H9 (cell line): ENCODE results near the gene SLC34A3. TPM values are rescaled to one million over a fixed set of nuclear protein-coding genes. Genes with fewer than 3 reads are reported as not detected.

Source experiments
- DNase-seq: peaks from one replicate; pipeline ENCODE4 v3.0.0-alpha.2; 2017
- H2AFZ ChIP-seq: one replicate; pipeline ENCODE4 v1.6.1; 2013; ENCODE audit warnings: mild to moderate bottlenecking, low read length, control low read depth, moderate library complexity
- H2AK5ac ChIP-seq: 2 replicates; pipeline ENCODE4 v1.6.1; 2013; ENCODE audit warnings: low read length, control low read depth, mixed read lengths; ENCODE audit not compliant: insufficient read length
- H2BK120ac ChIP-seq: one replicate; pipeline ENCODE4 v1.6.1; 2013; ENCODE audit warnings: low read depth, mild to moderate bottlenecking, low read length, control low read depth, inconsistent platforms; ENCODE audit not compliant: poor library complexity, severe bottlenecking
- H2BK12ac ChIP-seq: 2 replicates; pipeline ENCODE4 v1.6.1; 2013; ENCODE audit warnings: low read length, control low read depth, mixed read lengths, low read depth; ENCODE audit not compliant: insufficient read length
- H2BK15ac ChIP-seq: 2 replicates; pipeline ENCODE4 v1.6.1; 2013; ENCODE audit warnings: low read depth, low read length, control low read depth
- H2BK20ac ChIP-seq: one replicate; pipeline ENCODE4 v1.6.1; 2013; ENCODE audit warnings: low read depth, mild to moderate bottlenecking, low read length, control low read depth, inconsistent platforms; ENCODE audit not compliant: poor library complexity, severe bottlenecking
- H2BK5ac ChIP-seq: 2 replicates; pipeline ENCODE4 v1.6.1; 2013; ENCODE audit warnings: low read length, control low read depth, mixed read lengths; ENCODE audit not compliant: insufficient read length
- H3K14ac ChIP-seq: 2 replicates; pipeline ENCODE4 v1.6.1; 2013; ENCODE audit warnings: low read length, control low read depth; ENCODE audit not compliant: insufficient read depth
- H3K18ac ChIP-seq: 2 replicates; pipeline ENCODE4 v1.6.1; 2013; ENCODE audit warnings: low read depth, mild to moderate bottlenecking, mixed read lengths, low read length, control low read depth; ENCODE audit not compliant: insufficient read length
- H3K23ac ChIP-seq: 2 replicates; pipeline ENCODE4 v1.6.1; 2013; ENCODE audit warnings: low read length, control low read depth, mixed read lengths, low read depth; ENCODE audit not compliant: insufficient read length
- H3K23me2 ChIP-seq: 2 replicates; pipeline ENCODE4 v1.6.1; 2013; ENCODE audit warnings: low read depth, mild to moderate bottlenecking, mixed read lengths, low read length, control low read depth; ENCODE audit not compliant: insufficient read length, poor library complexity, severe bottlenecking
- H3K27ac ChIP-seq: 2 replicates; pipeline ENCODE4 v1.5.1; 2013; ENCODE audit warnings: low read length, control low read depth, mixed read lengths, low read depth; ENCODE audit not compliant: insufficient read length
- H3K27me3 ChIP-seq: 2 replicates; pipeline ENCODE4 v1.6.1; 2013; ENCODE audit warnings: low read length, control low read depth, inconsistent platforms; ENCODE audit not compliant: insufficient read depth
- H3K4ac ChIP-seq: 2 replicates; pipeline ENCODE4 v1.6.1; 2013; ENCODE audit warnings: low read depth, mild to moderate bottlenecking, control low read depth, inconsistent platforms, low read length, moderate library complexity
- H3K4me1 ChIP-seq: 2 replicates; pipeline ENCODE4 v1.6.1; 2013; ENCODE audit warnings: low read length, control low read depth, inconsistent platforms; ENCODE audit not compliant: insufficient read depth
- H3K4me2 ChIP-seq: 2 replicates; pipeline ENCODE4 v1.6.1; 2013; ENCODE audit warnings: low read length, control low read depth, mixed read lengths; ENCODE audit not compliant: insufficient read length, insufficient read depth
- H3K56ac ChIP-seq: 2 replicates; pipeline ENCODE4 v1.6.1; 2013; ENCODE audit warnings: low read depth, mild to moderate bottlenecking, mixed read lengths, low read length, control low read depth; ENCODE audit not compliant: insufficient read length
- H3K79me1 ChIP-seq: 2 replicates; pipeline ENCODE4 v1.6.1; 2013; ENCODE audit warnings: low read depth, mild to moderate bottlenecking, moderate library complexity, low read length, control low read depth, inconsistent platforms; ENCODE audit not compliant: insufficient read depth, poor library complexity, severe bottlenecking
- H3K79me2 ChIP-seq: 2 replicates; pipeline ENCODE4 v1.6.1; 2013; ENCODE audit warnings: low read length, control low read depth, inconsistent platforms; ENCODE audit not compliant: insufficient read depth
- H3K9ac ChIP-seq: 2 replicates; pipeline ENCODE4 v1.6.1; 2013; ENCODE audit warnings: low read length, control low read depth, mixed read lengths; ENCODE audit not compliant: insufficient read length; ENCODE audit errors: extremely low read depth
- H3K9me3 ChIP-seq: one replicate; pipeline ENCODE4 v1.6.1; 2013; ENCODE audit warnings: low read depth, low read length, inconsistent platforms; ENCODE audit not compliant: control insufficient read depth
- H3T11ph ChIP-seq: one replicate; pipeline ENCODE4 v1.6.1; 2013; ENCODE audit warnings: mild to moderate bottlenecking, low read length, control low read depth, inconsistent platforms
- H4K20me1 ChIP-seq: one replicate; pipeline ENCODE4 v1.6.1; 2013; ENCODE audit not compliant: control insufficient read depth, insufficient read length, insufficient read depth
- H4K5ac ChIP-seq: 2 replicates; pipeline ENCODE4 v1.6.1; 2013; ENCODE audit warnings: low read depth, mild to moderate bottlenecking, mixed read lengths, low read length, control low read depth; ENCODE audit not compliant: insufficient read length
- H4K8ac ChIP-seq: replicated peaks from 2 replicates; pipeline ENCODE4 v1.6.1; 2013; ENCODE audit warnings: low read length, control low read depth, mixed read lengths, low read depth; ENCODE audit not compliant: insufficient read length
- H4K91ac ChIP-seq: 2 replicates; pipeline ENCODE4 v1.6.1; 2013; ENCODE audit warnings: low read depth, mild to moderate bottlenecking, moderate library complexity, mixed read lengths, low read length, control low read depth; ENCODE audit not compliant: insufficient read length
- H3K27ac Mint-ChIP-seq, 3 experiments: 2 replicates in 2 of 3; 3 replicates in 1 of 3; pipeline ENCODE4 v1.8.0; 2020 to 2021; ENCODE audit warnings: mixed read lengths in 3 of 3, mild to moderate bottlenecking in 1 of 3, moderate library complexity in 1 of 3
- H3K27me3 Mint-ChIP-seq: 2 replicates; pipeline ENCODE4 v1.8.0; 2021; ENCODE audit warnings: low read depth, mild to moderate bottlenecking, moderate library complexity, mixed read lengths
- H3K36me3 Mint-ChIP-seq, 3 experiments: 2 replicates in 2 of 3; 3 replicates in 1 of 3; pipeline ENCODE4 v1.8.0; 2020 to 2021; ENCODE audit warnings: low read depth in 3 of 3, mixed read lengths in 3 of 3; ENCODE audit not compliant: insufficient read depth in 1 of 3
- H3K4me1 Mint-ChIP-seq, 2 experiments: 2 replicates each; pipeline ENCODE4 v1.8.0; 2020; ENCODE audit warnings: mixed read lengths in 2 of 2
- H3K4me3 Mint-ChIP-seq, 2 experiments: 2 replicates in 1 of 2; 3 replicates in 1 of 2; pipeline ENCODE4 v1.8.0; 2020 to 2021; ENCODE audit warnings: mild to moderate bottlenecking in 2 of 2, mixed read lengths in 2 of 2, moderate library complexity in 1 of 2
- H3K9me3 Mint-ChIP-seq, 2 experiments: 2 replicates in 1 of 2; 3 replicates in 1 of 2; pipeline ENCODE4 v1.8.0; 2020; ENCODE audit warnings: mild to moderate bottlenecking in 2 of 2, mixed read lengths in 2 of 2, moderate library complexity in 1 of 2
- CTCF ChIP-seq: fragments of 200-600 bp; sonication (generic); conservative IDR thresholded peaks from 3 replicates; pipeline ENCODE4 v1.8.0; 2021; ENCODE audit warnings: antibody characterized with exemption, mild to moderate bottlenecking
- WGBS: extraction: QIAGEN DNeasy Blood & Tissue Kit; methylation state at CpG from one replicate; pipeline ENCODE4 v1.1.7; 2013; ENCODE audit warnings: missing lambda C conversion rate, low lambda C conversion rate, mixed read lengths; ENCODE audit not compliant: insufficient read length; ENCODE audit errors: extremely low coverage; 5-methylcytosine and 5-hydroxymethylcytosine counted together
- total RNA-seq: library from RNA; stranded (reverse); gene quantifications from 2 replicates; pipeline ENCODE4 v1.2.1, GENCODE V29; 2021

SLC34A3 gene
- total RNA-seq, 1 experiment from 2014 or later: not detected

GRCh38 chr9:137228968-137229896, 1.5 kb upstream of the SLC34A3 start:
- H3K4me2 ChIP-seq: no peak overlapping the region
- no peak overlapping the region for H3K14ac ChIP-seq
- no peak overlapping the region for H4K5ac ChIP-seq
- WGBS: no CpG with 5 or more reads among the region's 27 CpGs
- H3K23ac ChIP-seq: no peak overlapping the region
- H3K9ac ChIP-seq: no peak overlapping the region
- no peak overlapping the region for H2BK5ac ChIP-seq
- no peak overlapping the region for H2BK120ac ChIP-seq
- no peak overlapping the region for H3K4ac ChIP-seq
- Mint-ChIP-seq H3K27me3 (no peaks in the 10 kb centered on the region; the same call in 1 of the 2 replicates), H3K4me3 (no peak overlapping the region), H3K27ac (no peak overlapping the region), H3K36me3 (no peaks in the 10 kb centered on the region), H3K4me1 (peaks cover 2 to 3% of the 10 kb centered on the region in 2 experiments), H3K9me3 (no peaks in the 10 kb centered on the region)
- H2AK5ac ChIP-seq: no peak overlapping the region
- no peak overlapping the region for H2BK12ac ChIP-seq
- H3K18ac ChIP-seq: no peak overlapping the region
- DNase-seq: no peak
- no peaks in the 10 kb centered on the region for H4K20me1 ChIP-seq
- H2BK15ac ChIP-seq: no peak overlapping the region
- no peak for TF ChIP-seq CTCF
- H3T11ph ChIP-seq: no peak overlapping the region
- H3K79me2 ChIP-seq: no peaks in the 10 kb centered on the region
- no peaks in the 10 kb centered on the region for H3K79me1 ChIP-seq
- H4K91ac ChIP-seq: no peak overlapping the region
- H3K23me2 ChIP-seq: peaks cover 4% of the 10 kb centered on the region
- no peak overlapping the region for H3K27ac ChIP-seq
- no peaks in the 10 kb centered on the region for H3K4me1 ChIP-seq
- H4K8ac ChIP-seq: no peak overlapping the region
- no peak overlapping the region for H2BK20ac ChIP-seq
- H3K56ac ChIP-seq: no peak overlapping the region
- no peak overlapping the region for H2AFZ ChIP-seq
- H3K9me3 ChIP-seq: no peaks in the 10 kb centered on the region
- no peaks in the 10 kb centered on the region for H3K27me3 ChIP-seq
